ENCODE data around the gene NAALADL2.

DNA sequence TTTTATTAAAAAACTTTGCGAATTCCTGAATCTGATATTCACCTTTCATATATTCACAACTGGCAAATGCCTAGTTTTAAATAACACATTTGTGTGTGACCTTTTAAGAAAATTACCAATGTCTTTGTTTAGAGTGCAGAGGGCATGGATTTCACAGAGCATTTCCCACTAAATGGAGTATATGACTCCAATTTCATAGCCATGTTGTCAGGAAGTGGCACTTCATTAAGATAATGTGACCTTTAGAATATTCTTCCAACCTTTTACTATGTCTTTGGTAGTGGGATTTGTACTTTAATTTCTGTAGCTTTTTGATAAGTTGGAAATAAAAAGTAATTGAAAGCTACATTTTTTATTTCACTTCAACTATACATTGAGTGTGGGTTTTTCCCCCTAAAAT lies 188.7 kb downstream of the NAALADL2 start:
- TF ChIP-seq, protein P1, sequence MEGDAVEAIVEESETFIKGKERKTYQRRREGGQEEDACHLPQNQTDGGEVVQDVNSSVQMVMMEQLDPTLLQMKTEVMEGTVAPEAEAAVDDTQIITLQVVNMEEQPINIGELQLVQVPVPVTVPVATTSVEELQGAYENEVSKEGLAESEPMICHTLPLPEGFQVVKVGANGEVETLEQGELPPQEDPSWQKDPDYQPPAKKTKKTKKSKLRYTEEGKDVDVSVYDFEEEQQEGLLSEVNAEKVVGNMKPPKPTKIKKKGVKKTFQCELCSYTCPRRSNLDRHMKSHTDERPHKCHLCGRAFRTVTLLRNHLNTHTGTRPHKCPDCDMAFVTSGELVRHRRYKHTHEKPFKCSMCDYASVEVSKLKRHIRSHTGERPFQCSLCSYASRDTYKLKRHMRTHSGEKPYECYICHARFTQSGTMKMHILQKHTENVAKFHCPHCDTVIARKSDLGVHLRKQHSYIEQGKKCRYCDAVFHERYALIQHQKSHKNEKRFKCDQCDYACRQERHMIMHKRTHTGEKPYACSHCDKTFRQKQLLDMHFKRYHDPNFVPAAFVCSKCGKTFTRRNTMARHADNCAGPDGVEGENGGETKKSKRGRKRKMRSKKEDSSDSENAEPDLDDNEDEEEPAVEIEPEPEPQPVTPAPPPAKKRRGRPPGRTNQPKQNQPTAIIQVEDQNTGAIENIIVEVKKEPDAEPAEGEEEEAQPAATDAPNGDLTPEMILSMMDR (IDR thresholded peaks at IDR 0.05), result no peak
- TF ChIP-seq EZH2 (IDR thresholded peaks at IDR 0.05), result no peak
- no peak for TF ChIP-seq EZH2phosphoT487 (IDR thresholded peaks at IDR 0.05)

Data from neural progenitor cell (in vitro differentiated cells).